GM19395 (cell line): ENCODE data around the gene SETD5.
"Not testable (repeated sequence)": the region's sequence is repeated elsewhere in the genome, so short reads cannot be mapped to it uniquely, and the experiment has no call there.

Source experiments
- ATAC-seq: cut with Tn5 transposase; IDR thresholded peaks from one replicate; pipeline ENCODE4 v1.9.1; 2021; ENCODE audit warnings: mild to moderate bottlenecking, moderate library complexity; ENCODE audit not compliant: unreplicated experiment

The SETD5 gene

GRCh38 chr3:9448643-9449042 is 51.2 kb downstream of the SETD5 start:
- no peak for ATAC-seq

GRCh38 chr3:9450126-9450525 is 52.7 kb downstream of the SETD5 start:
- no peak for ATAC-seq

- ATAC-seq = no peak
Observed at GRCh38 chr3:9450991-9451390, 53.6 kb downstream of the SETD5 start.

- ATAC-seq = no peak
Observed at GRCh38 chr3:9452417-9452816, 55.0 kb downstream of the SETD5 start.

GRCh38 chr3:9455596-9456131 is 58.2 kb downstream of the SETD5 start:
- no peak for ATAC-seq

GRCh38 chr3:9467451-9467850 is 70.0 kb downstream of the SETD5 start:
- ATAC-seq = no peak

- ATAC-seq = no peak
Observed at GRCh38 chr3:9468460-9468859, 71.0 kb downstream of the SETD5 start.

GRCh38 chr3:9469986-9470385 is 72.6 kb downstream of the SETD5 start:
- ATAC-seq = no peak

GRCh38 chr3:9473496-9474065 is 76.2 kb downstream of the SETD5 start:
- no peak for ATAC-seq

GRCh38 chr3:9474482-9474881 is 77.1 kb downstream of the SETD5 start:
- no peak for ATAC-seq

GRCh38 chr3:9476935-9477334 is 79.5 kb downstream of the SETD5 start:
- no peak for ATAC-seq

GRCh38 chr3:9480265-9480664 is 82.8 kb downstream of the SETD5 start:
- no peak for ATAC-seq

GRCh38 chr3:9485248-9485647 is 87.8 kb downstream of the SETD5 start:
- no peak for ATAC-seq

GRCh38 chr3:9491506-9491905 is 94.1 kb downstream of the SETD5 start:
- ATAC-seq = no peak

GRCh38 chr3:9494036-9494435 is 96.6 kb downstream of the SETD5 start:
- not testable (repeated sequence) for ATAC-seq

GRCh38 chr3:9496893-9497292 is 99.5 kb downstream of the SETD5 start:
- no peak for ATAC-seq

- ATAC-seq = no peak
Observed at GRCh38 chr3:9497821-9498565, 100.6 kb downstream of the SETD5 start.

- ATAC-seq = no peak
Observed at GRCh38 chr3:9498781-9499180, 101.4 kb downstream of the SETD5 start.

- no peak for ATAC-seq
Observed at GRCh38 chr3:9499455-9500107, 102.2 kb downstream of the SETD5 start.

GRCh38 chr3:9500108-9501050 is 103.0 kb downstream of the SETD5 start:
- ATAC-seq = no peak

GRCh38 chr3:9501226-9501625 is 103.8 kb downstream of the SETD5 start:
- no peak for ATAC-seq
